ENCODE results near the gene FOXN3. TPM values are rescaled to one million over a fixed set of nuclear protein-coding genes. Genes with fewer than 3 reads are reported as not detected.

FOXN3 gene
- total and polyA plus RNA-seq, 10 of the 15 experiments (the other 5 are each of a cell fraction or from before 2014, with no cell fraction given), result 4.5 to 68.9 (median 29.7) TPM

DNA sequence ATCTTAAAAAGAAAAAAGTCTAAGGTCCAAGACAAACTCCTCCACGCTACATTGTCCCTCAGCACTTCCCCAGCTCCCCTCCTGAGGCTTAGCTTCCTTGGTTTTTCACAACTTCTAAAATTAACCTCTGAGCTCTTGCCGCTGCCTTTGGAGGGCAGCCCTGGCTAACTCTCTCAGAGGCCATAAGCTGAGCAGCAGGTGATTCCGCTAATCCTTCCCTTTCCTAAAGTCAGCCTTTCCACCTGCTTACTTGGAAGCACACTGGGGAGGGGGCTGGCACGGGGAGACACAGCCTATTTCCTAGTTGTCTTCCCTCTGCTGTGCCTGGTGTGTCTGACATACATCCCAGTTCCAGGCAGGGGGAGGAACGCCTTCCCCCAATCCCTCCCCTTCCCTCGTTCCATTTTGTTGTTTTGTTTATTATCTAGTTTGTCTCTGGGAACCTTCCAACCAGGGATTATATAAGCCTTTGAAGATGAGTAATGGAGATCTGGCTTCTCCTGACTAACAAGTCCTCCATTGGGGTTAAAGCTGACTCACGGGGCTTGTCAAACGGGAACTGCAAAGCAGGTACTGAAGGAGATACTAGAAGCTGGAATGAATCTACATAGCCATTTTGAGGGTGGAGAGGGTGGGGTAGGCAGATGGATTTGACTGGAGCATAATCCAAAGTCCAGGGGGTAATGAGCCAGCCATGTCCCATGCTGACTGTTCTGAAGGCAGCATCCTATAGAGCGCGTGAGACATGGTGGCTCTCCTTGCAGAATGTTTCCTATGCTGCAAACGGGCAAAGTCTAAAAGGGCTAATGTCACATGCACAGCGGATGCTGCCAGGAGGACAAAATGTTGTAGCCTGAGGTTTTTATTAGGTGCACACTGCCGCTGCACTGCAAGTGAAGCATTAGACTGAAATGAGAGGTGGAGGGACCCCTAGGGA, 230.8 kb downstream of the FOXN3 start:
- intact Hi-C loops (cut with micrococcal nuclease; ENCODE audit: unreplicated experiment), result no loop called here
- CTCF ChIA-PET, result no interaction called here
- Histone ChIP-seq H3K4me3 (no peak overlapping the region), H2AFZ (ENCODE audit: control insufficient read depth, low read depth, low read length) (no peak overlapping the region), H3K27me3 (replicated peaks in 1 of 2; ENCODE audit: control insufficient read depth in 2 of 2, insufficient read depth in 2 of 2, low read length in 1 of 2) (no peaks in the 10 kb centered on the region), H3K27ac (ENCODE audit: control insufficient read depth, insufficient read depth) (no peak overlapping the region), H4K20me1 (ENCODE audit: control insufficient read depth, insufficient read depth) (no peaks in the 10 kb centered on the region), H3K36me3 (ENCODE audit: control insufficient read depth in 2 of 2, insufficient read depth in 2 of 2, low read length in 1 of 2) (peaks cover 3 to 17% of the 10 kb centered on the region in 2 experiments; a peak in 3 of 4 replicates), H3K79me2 (ENCODE audit: control insufficient read depth, insufficient read depth, low read length) (no peaks in the 10 kb centered on the region), H3K9me3 (replicated peaks; ENCODE audit: control insufficient read depth, insufficient read depth, low read length) (no peaks in the 10 kb centered on the region), H3K4me1 (ENCODE audit: control insufficient read depth, insufficient read depth, low read length) (peaks cover 7% of the 10 kb centered on the region), H3K4me2 (ENCODE audit: control insufficient read depth, insufficient read depth) (no peak overlapping the region), H3K9ac (ENCODE audit: control insufficient read depth, insufficient read depth, low read length) (no peak overlapping the region)
- 70% methylated on average over 13 of the region's 13 CpGs for WGBS (ENCODE audit: insufficient coverage, insufficient replicate concordance, low lambda C conversion rate, missing lambda C conversion rate)
- DNase-seq (ENCODE audit: low read depth, low spot score) (no peak), FAIRE-seq (no peak), ATAC-seq (no peak)
- RAD21 ChIA-PET (ENCODE audit: unreplicated experiment), result interaction anchor here (0.7 kb wide), 1 partner anchor 118 kb away, joined by 4 read pairs; no protein-coding TSS in a partner anchor
- POLR2A ChIA-PET, result no interaction called here
- no TSS peak for BruUV-seq (replicated peaks)
- in situ Hi-C loops (cut with MboI), result no loop called here
- SMC1A ChIA-PET (ENCODE audit: uncharacterized antibody, unreplicated experiment), result interaction anchor here (1.0 to 1.7 kb wide), 4 partner anchors 8 to 32 kb away, joined by 3 to 4 read pairs (median 4); no protein-coding TSS in a partner anchor
- TF ChIP-seq, protein P1, sequence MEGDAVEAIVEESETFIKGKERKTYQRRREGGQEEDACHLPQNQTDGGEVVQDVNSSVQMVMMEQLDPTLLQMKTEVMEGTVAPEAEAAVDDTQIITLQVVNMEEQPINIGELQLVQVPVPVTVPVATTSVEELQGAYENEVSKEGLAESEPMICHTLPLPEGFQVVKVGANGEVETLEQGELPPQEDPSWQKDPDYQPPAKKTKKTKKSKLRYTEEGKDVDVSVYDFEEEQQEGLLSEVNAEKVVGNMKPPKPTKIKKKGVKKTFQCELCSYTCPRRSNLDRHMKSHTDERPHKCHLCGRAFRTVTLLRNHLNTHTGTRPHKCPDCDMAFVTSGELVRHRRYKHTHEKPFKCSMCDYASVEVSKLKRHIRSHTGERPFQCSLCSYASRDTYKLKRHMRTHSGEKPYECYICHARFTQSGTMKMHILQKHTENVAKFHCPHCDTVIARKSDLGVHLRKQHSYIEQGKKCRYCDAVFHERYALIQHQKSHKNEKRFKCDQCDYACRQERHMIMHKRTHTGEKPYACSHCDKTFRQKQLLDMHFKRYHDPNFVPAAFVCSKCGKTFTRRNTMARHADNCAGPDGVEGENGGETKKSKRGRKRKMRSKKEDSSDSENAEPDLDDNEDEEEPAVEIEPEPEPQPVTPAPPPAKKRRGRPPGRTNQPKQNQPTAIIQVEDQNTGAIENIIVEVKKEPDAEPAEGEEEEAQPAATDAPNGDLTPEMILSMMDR (IDR thresholded peaks at IDR 0.05 in 2 of 3, conservative IDR thresholded peaks at IDR 0.05 in 1 of 3; ENCODE audit: control insufficient read depth in 2 of 3, extremely low read depth in 1 of 3, insufficient read depth in 1 of 3, low read depth in 3 of 3, low read length in 3 of 3), result no peak
- TF ChIP-seq CHD1 (IDR thresholded peaks at IDR 0.05; ENCODE audit: low read depth, low read length) (no peak), HCFC1 (IDR thresholded peaks at IDR 0.05; ENCODE audit: low read length) (no peak), CREB1 (IDR thresholded peaks at IDR 0.05; ENCODE audit: low read depth) (no peak), MXI1 (IDR thresholded peaks at IDR 0.05; ENCODE audit: low read depth, low read length) (no peak), ZNF217 (IDR thresholded peaks at IDR 0.05) (no peak), ETV6 (conservative IDR thresholded peaks at IDR 0.05 in 1 of 2, IDR thresholded peaks at IDR 0.05 in 1 of 2; ENCODE audit: borderline replicate concordance in 1 of 2, low read depth in 1 of 2) (no peak), PAX5 (IDR thresholded peaks at IDR 0.05; ENCODE audit: borderline replicate concordance, low read depth, low read length) (no peak), SIN3A (IDR thresholded peaks at IDR 0.05; ENCODE audit: low read depth, low read length) (no peak), RELA (IDR thresholded peaks at IDR 0.05; ENCODE audit: borderline replicate concordance, partially characterized antibody) (no peak), SIX5 (IDR thresholded peaks at IDR 0.05; ENCODE audit: low read depth, low read length, severe bottlenecking) (no peak), STAT3 (IDR thresholded peaks at IDR 0.05; ENCODE audit: low read depth, low read length) (no peak)
- TF ChIP-seq, protein P2, sequence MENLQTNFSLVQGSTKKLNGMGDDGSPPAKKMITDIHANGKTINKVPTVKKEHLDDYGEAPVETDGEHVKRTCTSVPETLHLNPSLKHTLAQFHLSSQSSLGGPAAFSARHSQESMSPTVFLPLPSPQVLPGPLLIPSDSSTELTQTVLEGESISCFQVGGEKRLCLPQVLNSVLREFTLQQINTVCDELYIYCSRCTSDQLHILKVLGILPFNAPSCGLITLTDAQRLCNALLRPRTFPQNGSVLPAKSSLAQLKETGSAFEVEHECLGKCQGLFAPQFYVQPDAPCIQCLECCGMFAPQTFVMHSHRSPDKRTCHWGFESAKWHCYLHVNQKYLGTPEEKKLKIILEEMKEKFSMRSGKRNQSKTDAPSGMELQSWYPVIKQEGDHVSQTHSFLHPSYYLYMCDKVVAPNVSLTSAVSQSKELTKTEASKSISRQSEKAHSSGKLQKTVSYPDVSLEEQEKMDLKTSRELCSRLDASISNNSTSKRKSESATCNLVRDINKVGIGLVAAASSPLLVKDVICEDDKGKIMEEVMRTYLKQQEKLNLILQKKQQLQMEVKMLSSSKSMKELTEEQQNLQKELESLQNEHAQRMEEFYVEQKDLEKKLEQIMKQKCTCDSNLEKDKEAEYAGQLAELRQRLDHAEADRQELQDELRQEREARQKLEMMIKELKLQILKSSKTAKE (IDR thresholded peaks at IDR 0.05; ENCODE audit: low read depth, poor library complexity, severe bottlenecking), result no peak
- TF ChIP-seq, protein P3, sequence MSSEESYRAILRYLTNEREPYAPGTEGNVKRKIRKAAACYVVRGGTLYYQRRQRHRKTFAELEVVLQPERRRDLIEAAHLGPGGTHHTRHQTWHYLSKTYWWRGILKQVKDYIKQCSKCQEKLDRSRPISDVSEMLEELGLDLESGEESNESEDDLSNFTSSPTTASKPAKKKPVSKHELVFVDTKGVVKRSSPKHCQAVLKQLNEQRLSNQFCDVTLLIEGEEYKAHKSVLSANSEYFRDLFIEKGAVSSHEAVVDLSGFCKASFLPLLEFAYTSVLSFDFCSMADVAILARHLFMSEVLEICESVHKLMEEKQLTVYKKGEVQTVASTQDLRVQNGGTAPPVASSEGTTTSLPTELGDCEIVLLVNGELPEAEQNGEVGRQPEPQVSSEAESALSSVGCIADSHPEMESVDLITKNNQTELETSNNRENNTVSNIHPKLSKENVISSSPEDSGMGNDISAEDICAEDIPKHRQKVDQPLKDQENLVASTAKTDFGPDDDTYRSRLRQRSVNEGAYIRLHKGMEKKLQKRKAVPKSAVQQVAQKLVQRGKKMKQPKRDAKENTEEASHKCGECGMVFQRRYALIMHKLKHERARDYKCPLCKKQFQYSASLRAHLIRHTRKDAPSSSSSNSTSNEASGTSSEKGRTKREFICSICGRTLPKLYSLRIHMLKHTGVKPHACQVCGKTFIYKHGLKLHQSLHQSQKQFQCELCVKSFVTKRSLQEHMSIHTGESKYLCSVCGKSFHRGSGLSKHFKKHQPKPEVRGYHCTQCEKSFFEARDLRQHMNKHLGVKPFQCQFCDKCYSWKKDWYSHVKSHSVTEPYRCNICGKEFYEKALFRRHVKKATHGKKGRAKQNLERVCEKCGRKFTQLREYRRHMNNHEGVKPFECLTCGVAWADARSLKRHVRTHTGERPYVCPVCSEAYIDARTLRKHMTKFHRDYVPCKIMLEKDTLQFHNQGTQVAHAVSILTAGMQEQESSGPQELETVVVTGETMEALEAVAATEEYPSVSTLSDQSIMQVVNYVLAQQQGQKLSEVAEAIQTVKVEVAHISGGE (CRISPR knock-in tag; IDR thresholded peaks at IDR 0.05), result no peak
